Measurements from ENCODE around the gene S100A1. TPM values are rescaled to one million over a fixed set of nuclear protein-coding genes. Genes with fewer than 3 reads are reported as not detected.
"Not testable (repeated sequence)": the region's sequence is repeated elsewhere in the genome, so short reads cannot be mapped to it uniquely, and the experiment has no call there.

S100A1 gene
- total RNA-seq, 1 donor from 2014 or later: not detected

DNA sequence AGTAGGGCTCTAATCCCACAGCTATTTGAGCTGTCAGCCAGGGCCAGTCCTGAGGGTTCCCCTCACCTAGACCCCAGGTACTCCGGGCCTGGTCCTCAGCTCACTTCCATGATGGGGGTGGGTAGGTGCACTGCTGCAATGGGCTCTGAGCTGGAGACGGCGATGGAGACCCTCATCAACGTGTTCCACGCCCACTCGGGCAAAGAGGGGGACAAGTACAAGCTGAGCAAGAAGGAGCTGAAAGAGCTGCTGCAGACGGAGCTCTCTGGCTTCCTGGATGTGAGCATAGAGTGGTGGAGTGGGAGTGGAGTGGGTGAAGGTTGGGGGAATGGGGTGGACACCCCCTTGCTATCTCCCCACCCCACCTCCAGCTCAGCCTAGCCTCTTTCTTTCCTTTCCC lies 2.1 kb downstream of the S100A1 start:
- no peak for DNase-seq (ENCODE audit: low read depth in 2 of 2)

DNA sequence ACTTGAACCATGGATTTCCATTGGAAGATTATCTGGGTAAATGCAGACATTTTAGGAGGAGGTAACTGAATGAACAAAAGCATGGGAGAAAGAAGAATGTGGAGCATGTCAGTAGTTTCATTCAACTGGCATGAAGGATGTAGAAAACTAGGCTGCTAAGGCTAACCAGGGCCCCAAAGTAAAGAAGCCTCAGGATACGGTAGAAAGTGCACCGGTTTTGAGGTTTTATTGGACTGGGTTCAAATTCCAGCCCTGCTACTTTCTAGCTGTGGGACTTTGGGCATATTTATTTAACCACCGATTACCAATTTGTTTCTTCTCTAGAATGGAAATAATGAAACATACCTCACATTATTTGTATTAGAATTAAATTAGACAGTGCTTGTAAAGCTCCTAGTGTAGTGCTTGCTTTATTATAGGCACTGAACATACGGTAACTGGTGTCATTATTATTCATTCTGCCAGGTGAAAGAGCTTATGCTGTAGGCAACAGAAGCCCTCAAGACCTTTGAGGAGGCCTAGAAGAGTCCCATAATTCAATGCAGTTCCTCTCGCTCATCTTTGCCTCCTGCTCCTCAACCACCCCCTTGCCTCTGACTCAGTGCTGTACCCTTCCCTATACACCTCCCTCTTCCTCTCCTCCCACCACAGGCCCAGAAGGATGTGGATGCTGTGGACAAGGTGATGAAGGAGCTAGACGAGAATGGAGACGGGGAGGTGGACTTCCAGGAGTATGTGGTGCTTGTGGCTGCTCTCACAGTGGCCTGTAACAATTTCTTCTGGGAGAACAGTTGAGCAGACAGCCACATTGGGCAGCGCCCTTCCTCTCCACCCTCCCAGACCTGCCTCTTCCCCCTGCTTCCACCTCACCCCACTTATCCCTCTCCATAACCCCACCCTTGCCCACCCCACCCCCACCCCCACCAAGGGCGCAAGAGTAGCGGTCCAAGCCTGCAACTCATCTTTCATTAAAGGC lies 3.1 kb downstream of the S100A1 start:
- no peak for DNase-seq (ENCODE audit: low read depth in 2 of 2)

DNA sequence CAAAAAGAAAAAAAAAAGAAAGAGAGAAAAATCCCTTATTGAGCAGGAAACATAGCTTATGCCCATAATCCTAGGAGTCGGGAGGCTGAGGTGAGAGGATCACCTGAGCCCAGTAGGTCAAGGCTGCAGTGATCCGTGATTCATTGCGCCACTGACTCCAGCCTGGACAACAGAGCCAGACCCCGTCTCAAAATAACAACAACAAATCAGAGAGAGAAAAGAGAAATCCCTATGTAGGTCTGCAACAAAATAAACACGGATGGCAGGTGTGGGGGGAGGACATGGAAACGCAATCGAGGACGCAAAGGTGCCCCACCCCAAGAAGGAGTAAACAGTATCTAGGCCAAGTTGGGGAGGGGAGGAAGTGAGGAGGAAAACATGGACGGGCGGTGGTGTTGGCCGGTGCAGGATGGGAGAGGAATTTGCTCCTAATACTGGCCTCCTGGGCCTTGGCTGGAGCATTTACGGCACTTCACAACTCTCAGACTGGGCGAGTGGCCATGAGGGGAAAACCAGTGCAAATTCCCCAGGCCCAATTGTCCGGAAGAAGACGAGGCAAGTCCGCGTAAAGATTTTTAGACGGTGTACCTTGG lies 5.0 kb downstream of the S100A1 start:
- no peak for DNase-seq (ENCODE audit: low read depth in 2 of 2)

DNA sequence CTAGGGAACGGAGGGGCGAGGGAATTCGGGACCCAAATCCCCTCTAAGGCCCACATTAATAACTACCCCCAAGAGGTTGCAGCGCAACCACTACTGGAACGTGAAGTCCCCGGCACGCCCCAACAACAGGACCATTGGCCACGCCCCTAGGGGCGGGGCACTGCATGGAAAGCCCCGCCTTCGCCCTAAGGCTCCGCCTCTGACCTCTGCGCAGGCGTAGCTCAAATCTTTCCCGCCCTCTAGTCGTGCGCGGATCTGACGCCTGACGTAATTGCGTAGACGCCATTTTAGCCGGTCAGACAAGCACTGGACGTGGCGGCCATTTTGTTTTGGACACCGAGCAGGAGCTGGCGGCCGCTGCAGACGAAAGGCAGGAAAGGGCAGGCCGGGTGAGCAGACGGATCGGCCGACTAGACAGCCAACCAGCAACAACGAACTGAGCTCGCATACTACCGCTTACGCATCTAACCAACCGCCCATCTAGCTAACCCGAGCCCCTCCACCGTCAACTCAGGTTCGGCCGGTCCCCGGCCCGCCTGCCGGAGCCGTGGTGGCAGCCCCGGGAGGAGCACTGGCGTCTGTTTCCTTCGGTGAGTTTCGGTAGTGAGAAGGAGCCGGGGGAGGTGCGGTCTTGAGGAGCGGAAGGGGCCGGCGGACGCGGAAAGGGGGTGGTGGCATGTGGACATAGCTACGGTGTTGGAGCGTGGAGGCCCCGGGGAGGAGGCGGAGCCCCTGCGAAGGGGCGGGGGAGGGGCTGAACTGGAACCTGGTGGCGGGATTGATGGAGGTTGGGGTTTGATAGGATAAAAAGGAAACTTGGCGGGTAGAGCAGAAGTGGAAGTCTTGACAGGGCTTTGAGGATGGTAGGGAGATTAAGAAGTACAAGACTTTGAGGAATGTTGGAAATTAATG lies 5.8 kb downstream of the S100A1 start, which contains the start of gene CHTOP:
Gene CHTOP, plus strand, starts transcription at position 313 of the 912 bp plus-strand sequence. CDS start 2,523 bp downstream, outside the sequence.
- peak; percentile 99 to 100 for DNase-seq (ENCODE audit: low read depth in 2 of 2)

DNA sequence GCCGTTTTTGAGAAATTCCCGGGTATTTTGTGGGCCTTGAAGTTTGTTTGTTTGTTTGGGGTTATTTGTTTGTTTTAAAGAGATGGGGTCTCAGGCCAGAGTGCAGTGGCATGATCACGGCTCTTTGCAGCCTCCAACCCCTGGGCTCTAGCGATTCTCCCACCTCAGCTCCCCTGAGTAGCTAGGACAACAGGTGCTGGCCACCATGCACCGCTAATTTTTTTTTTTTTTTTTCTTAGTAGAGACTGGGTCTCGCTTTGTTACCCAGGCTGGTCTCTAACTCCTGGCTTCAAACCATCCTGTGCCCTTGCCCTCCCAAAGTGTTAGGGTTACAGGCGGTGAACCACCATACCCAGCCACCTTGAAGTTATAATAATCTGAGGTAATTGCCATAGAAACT lies 7.6 kb downstream of the S100A1 start:
- DNase-seq (ENCODE audit: low read depth in 2 of 2): no peak

DNA sequence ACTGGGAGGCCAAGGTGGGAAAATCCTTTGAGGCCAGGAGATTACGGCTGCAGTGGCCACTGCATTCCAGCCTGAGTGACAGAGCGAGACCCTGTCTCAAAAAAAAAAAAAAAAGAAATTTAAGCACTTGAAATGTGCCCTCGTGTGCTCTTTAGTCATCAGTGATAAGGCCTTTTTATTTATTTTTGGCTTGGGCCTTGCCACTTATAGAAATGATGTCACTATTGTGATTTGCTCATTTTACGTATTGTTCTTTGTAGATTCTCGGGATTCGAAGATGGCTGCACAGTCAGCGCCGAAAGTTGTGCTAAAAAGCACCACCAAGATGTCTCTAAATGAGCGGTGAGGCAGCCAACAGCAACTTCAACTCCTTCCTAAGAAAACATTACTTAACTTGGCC lies 8.1 kb downstream of the S100A1 start:
- no peak for DNase-seq (ENCODE audit: low read depth in 2 of 2)

DNA sequence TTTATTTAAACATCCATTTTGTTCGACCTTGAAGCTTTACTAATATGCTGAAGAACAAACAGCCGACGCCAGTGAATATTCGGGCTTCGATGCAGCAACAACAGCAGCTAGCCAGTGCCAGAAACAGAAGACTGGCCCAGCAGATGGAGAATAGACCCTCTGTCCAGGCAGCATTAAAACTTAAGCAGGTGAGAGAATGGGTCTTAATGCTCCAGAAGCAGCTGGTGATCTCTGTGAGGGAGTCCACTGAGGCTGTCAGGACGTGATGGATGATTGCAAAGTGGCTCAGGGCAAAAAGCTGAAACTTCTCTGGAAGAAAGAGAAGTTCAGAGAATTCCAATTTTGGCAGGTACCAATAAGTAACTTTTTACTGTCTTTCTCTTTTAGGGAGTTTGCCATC lies 10.0 kb downstream of the S100A1 start:
- no peak for DNase-seq (ENCODE audit: low read depth in 2 of 2)

DNA sequence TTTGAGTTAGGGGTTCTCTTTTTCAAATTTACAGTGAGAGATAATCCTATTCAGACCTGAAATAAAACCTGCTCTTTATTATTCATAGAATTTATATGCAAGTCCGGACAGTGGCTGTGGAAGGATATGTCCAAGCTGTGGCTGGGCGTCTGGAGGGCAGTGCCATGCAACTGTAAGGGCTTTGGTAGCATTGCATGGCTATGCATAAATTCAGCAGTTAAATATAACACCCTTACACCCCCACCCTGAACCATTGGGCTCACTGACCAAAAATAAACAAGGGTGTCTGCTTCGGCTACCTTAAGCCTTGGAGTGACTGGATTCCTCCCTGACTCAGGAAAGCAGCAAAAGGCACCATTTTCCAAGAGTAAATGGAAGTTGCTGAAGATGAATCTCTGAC lies 11.0 kb downstream of the S100A1 start:
- no peak for DNase-seq (ENCODE audit: low read depth in 2 of 2)

DNA sequence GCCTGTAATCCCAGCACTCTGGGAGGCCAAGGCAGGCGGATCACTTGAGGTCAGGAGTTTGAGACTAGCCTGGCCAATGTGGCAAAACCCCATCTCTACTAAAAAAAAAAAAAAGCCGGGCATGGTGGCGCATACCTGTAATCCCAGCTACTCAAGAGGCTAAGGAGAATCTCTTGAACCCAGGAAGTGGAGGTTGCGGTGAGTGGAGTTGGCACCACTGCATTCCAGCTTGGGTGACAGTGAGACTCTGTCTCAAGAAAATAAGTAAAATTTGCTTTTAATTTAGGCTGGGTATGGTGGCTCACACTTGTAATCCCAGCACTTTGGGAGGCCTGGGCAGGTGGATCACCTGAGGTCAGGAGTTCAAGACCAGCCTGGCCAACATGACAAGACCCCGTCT lies 12.0 kb downstream of the S100A1 start:
- not testable (repeated sequence) for DNase-seq (ENCODE audit: low read depth in 2 of 2)

DNA sequence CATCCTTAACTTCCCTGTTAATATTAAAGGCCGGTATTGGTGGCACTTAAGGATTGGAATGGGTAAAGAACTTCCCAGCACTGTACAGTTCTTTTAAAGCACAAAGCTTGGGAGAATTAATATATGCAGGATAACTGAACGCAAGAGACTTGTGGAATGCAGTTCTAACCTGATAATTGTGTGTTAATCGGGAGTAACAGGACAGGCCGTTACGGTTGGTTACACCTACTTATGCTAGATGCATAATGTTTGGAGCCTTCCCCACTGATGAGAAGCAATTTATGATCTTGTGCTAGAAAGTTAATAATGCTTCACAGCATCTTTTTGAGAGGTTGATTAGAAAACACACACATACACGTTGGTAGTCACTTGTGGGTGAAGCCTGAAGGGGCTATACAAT lies 12.6 kb downstream of the S100A1 start:
- DNase-seq (ENCODE audit: low read depth in 2 of 2): no peak

DNA sequence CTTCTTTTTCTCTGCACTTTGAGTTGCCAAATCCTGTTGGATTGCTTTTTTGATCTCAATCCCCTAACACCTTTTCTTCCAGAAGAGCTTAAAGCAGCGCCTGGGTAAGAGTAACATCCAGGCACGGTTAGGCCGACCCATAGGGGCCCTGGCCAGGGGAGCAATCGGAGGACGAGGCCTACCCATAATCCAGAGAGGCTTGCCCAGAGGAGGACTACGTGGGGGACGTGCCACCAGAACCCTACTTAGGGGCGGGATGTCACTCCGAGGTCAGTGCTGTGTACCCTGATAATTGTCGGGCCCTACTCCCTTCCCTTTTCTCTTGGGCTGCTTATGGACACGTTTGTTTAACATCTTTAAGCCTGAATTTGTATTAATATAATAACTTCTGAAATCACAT lies 13.9 kb downstream of the S100A1 start:
- no peak for DNase-seq (ENCODE audit: low read depth in 2 of 2)

DNA sequence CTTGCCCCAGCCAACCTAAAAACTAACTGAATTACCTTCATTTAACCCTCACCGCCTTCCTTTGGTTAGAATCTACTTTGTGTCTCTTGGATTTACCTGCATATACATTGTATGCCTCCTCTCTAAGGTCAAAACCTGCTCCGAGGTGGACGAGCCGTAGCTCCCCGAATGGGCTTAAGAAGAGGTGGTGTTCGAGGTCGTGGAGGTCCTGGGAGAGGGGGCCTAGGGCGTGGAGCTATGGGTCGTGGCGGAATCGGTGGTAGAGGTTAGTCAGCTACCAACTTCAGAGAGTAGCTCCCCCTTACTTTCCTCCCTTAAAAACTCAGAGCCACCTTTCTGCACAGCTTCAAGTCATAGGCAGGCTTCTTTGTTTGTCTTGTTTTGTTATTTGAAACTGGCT lies 14.9 kb downstream of the S100A1 start:
- no peak for DNase-seq (ENCODE audit: low read depth in 2 of 2)

DNA sequence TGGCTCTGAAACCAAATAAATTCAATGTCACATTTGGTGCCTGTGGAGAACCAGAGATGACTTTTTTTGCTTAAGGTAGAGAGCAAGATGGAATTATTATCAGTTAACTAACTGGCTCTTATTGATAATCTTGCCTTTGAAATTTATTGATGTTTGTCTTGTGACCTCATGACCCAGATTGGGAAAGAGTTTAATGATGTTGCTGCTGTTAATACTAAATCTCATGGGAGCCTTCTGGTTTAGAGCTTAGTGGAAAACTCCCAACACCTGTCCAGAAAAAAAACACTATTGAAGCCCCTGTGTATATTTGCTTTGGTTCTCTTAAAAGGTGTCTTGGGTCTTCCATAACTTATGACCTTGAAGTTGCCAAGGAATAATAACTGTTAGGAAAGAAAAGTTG lies 15.6 kb downstream of the S100A1 start:
- no peak for DNase-seq (ENCODE audit: low read depth in 2 of 2)

DNA sequence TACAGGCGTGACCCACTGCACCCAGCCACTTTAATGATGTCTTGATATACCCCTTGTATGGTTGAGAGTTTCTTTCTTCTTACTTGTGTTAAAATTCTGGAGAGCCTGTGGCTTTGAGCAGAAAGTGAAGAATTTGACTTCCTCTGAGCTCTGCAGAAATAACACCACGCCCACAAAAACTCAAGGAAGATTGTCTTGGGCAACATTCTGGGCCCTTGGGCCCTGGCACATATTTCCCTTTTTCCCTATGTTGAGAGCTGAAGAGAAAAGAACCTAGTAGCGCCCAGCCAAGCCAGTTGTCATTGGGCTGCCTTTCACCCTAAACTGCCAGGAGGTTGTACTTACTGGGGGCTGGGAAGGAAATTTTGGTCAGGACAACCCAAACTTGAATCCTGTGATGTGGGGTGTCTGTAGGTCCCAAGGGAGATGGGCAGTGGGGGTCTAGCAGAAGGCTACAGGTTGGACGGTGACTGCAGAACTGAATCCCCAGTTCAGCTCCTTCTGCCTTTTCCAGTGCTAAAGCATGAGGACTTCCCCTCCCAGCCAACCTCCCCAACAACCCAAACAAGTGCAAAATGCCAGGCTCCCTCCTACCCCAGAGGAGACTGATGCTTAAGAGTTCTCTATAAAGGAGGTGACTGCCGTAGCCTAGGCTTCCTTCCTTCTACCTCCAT lies 18.6 kb downstream of the S100A1 start:
- DNase-seq (ENCODE audit: low read depth in 2 of 2): no peak

DNA sequence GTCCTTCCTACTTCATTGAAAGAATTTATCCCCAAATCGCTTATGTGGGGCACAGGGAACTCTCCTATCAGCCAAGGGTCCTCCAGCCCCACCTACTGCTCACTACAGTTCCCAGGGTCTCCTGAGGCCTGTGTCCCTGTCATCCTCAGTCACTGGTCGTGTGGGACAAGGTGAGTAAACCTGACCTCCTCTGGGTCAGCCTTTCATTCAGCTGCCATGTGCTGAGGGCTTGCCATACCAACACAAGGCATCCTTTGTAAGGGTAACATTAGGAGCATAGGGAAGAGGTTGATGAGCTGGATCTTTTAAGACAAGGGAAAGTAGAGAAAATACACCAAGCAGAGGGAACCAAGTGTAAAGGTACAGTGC lies 19.1 kb downstream of the S100A1 start:
- no peak for DNase-seq (ENCODE audit: low read depth in 2 of 2)

DNA sequence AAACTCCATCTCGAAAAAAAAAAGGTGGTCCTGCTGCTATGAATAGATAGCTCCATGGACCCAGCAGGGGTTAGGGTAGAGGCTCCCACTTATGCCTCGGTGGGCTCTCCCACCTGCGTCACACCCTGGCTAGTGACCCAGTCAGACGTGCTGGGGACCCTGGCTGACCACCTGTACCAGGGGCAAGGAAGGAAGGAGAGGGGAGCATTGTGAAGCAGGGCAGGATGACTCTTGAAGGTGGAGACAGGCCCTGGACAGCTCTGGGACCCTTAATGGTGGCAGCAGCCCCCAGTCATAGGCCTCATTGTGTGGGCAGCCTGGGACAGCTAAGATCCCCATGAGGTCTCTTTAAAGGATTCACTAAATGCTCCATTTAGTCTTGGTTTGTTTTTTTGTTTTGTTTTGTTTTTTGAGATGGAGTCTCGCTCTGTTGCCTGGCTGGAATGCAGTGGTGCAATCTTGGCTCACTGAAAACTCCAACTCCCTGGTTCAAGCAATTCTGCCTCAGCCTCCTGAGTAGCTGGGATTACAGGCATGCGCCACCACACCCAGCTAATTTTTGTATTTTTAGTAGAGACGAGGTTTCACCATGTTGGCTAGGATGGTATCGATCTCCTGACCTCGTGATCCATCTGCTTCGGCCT lies 19.9 kb downstream of the S100A1 start:
- no peak for DNase-seq (ENCODE audit: low read depth in 2 of 2)

DNA sequence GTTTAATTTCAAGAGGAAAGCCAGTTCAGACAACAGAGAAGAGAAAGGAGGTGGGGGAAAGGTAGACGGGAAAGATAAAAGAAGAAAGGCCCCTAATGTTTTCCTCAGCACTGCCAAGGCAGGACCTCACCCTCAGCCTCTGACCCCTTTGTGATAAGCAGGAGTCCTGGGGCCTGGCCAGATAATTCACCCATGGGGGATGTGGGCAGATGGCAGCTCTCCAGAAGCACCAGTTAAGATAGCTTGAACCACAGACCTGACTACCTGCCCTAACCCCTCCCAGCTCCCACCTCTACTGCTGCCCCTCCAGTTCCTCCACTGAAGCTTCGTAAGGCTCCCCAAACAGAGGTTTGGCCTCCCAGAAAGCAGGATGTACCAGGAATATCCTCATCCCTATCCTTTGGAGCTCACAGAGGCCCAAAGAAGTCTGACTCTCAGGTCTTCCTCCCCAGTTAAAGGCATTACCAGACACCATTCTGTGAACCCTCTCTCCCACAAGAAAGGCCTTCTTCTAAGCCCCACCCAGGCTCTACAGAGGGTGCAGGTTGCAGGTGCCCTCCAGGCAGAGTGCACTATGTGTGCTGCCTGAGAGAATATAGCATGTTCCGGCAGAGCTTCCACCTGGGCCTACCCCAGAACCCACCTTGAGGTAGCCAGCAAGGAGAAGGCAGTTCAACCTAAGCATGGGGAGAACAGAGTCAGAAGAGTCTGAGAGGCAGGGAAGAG lies 21.1 kb downstream of the S100A1 start:
- DNase-seq (ENCODE audit: low read depth in 2 of 2): no peak

DNA sequence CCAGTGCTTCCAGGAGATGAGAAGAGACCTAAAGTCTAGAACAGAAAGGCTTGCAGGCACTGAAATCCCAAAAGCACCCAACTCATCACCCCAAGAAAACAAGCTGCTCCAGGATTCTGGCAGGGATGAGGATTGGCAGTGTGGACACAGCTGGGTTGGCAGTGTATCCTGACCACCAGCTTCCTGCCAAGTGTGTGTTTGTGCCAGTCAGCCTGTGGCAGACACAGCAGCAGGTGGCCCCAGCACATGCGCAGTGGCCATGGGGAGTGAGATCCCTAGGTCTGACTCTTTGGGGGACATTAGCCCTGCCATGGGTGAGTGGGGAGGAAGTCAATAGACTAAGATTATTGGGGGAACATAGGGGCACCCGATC lies 21.6 kb downstream of the S100A1 start:
- no peak for DNase-seq (ENCODE audit: low read depth in 2 of 2)

DNA sequence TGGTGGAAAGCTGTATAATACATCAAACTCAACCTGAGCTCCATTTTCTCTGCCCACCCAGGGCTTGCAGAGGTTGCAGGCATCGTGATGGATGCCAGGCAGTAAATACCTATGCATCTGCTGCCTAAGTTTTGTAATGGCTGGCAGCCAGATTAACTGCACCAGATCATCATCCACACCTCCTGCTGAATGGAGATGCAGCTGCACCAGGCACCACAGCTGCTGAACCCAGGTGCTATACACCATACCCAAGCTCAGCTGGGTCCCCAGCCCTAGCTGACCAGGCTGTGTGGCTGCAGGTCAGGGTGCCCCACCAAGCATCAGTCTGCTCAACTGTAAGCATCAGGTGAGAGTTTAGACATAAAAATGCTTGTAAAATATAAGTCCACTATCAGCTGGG lies 23.5 kb downstream of the S100A1 start:
- DNase-seq (ENCODE audit: low read depth in 2 of 2): no peak

DNA sequence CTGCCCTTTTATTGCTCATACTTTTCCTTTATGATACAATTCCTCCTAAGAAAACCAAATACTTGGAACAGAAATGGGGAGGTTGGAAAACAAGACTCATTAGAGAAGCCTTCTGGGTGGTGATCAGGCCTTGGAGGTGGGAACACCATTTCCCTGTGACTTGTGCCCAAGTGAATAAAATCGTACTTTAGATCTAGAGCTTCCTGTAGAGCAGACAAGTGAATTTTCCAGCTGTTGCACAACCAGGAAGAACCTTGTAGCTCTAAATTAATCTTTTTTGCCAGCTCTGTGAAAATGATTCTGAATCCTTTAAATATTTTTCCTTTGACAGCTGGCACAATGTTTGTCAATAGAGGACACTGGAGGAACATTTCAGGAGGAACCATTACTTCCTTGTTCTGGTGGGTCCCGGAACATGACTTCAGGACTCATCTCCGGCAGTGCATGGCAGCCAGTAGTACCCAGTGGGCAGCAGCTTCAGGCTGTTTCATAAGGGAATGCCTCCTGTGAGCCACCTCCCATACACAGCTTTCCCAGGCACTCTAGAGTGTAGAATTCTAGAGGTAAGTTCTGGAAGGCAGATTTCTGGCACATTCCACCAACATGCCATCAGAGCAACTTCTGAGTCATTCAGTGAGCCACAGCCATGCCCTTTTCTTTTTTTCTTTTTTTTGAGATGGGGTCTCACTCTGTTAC lies 24.7 kb downstream of the S100A1 start:
- peak; percentile 24 to 50 for DNase-seq (ENCODE audit: low read depth in 2 of 2)
